OCI-M2 (cell line): ENCODE measurements around the gene RASGRP4.
"Not testable (repeated sequence)": the region's sequence is repeated elsewhere in the genome, so short reads cannot be mapped to it uniquely, and the experiment has no call there.

Experiments
- DNase-seq: peaks from one replicate; lab custom pipeline; 2025; ENCODE audit not compliant: unreplicated experiment; lab: John Stamatoyannopoulos, UW

The RASGRP4 gene

DNA sequence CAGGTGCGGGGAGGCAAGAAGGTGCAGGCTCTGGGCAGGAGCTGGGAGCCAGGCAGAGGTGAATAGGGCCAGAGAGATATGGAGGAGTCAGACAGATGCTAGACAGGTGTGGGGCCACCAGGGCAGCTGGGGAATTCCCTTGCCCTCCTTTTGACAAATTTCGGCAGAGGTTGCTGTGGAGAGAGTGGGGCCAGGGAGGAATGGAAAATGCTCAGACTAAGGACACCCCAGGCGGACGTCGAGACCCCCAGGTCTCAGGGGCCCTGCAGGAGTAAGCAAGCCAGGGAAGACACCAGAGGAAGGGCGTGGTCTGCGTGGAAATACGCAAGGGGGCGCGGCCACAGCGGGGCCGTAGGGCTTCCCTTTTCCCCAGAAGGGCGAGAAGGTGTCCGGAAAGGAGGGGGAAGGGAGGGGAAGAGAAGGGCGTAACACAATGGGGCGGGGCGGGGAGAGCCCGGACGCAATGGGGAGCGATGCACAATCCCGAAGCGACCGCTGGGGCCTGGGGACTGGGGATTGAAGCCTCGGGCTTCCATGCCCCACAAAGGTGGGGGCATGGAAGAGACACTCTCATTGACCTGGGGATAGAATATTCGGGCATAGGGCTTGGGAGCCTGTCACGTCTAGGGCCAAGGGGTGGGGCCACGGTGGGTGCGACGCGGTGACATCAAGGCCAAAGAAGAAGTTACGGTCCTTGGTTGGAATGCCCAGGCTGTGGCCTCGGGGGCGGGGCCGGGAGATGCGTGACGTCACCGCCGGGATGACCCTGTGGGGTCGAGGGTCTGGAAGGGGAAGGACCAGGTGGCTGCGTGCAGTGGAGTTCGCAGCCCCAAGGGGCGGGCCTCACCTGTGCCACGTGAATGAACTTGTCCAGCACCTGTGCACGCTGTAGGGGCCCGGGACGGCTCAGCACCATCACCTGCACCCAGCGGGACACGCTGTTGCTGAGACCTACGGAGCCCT is 8.2 kb downstream of the RASGRP4 start:
- no peak for DNase-seq

DNA sequence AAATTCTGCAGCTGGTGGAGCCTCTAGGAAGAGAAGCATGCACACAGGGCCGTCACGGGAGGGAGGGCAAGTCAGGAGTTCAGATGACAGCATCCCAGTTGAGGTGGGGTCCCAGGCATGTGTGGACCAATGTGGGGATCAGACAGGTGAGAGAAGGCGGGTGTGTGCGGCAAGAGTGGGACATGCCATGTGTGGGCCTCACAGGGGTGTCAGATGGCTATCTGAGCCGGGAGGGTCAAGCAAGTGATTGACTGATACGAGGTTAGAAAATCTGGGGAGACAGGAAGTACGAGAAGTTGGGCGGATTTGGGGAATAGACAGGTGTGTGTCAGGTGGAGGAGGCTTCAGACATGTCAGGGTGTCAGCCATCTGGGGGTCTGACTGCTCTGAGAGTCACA is 8.9 kb downstream of the RASGRP4 start:
- no peak for DNase-seq

DNA sequence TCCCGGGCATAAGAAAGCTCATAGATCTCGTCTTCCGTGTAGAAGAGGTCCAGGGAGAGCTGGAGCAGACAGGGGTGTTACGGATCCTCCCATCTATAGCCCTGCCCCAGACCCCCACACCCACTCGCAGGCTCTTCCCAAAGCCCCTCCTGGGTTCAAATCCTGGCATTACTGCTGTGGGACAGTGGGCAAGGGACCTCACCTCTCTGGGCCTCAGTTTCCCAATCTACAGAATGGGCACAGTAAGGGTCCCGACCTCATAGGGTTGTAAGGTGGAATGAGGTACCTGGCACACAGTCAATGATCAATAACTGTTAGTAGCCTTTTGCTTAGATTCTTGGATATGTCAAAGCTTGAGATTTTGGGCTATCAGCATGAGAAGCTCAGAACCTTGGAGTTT is 12.6 kb downstream of the RASGRP4 start:
- no peak for DNase-seq

DNA sequence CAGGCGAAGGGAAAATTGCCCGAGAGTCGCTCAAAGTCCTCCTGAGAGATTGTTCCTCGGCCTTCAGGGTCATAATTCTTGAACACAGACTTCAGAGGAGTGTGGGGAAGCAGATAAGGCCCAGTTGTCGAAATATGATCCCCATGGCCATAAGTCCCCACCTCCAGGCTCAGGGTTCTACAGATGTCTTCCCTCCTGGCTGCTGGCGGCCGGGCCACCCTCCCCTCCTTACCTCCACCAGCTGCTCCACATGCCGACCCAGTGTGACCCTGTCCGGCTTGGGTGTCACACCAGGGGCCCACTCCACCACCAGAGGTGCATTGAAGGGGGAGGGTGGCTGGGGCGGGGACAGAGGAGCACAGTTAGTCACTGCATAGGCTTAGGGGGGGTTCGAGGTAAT is 13.1 kb downstream of the RASGRP4 start:
- peak; percentile 95 for DNase-seq

DNA sequence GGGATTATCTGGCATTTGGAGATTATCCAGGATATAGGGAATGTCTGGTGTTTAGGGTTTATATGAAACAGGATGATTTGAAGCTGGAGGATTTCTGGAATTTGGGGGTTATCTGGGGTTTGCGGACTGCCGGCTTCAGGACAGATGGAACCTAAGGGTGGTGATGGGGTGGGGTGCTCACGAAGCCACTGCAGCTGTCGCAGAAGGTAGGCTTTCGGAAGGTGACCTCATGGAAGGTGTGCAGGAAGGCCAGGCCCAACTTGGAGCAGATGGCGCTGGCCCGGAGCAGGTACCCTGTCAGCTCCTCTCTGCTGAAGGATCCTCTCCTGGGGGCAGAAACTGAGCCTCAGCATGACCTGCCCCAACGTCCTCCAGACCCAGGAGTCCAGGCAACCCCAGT is 13.5 kb downstream of the RASGRP4 start:
- DNase-seq, result no peak

DNA sequence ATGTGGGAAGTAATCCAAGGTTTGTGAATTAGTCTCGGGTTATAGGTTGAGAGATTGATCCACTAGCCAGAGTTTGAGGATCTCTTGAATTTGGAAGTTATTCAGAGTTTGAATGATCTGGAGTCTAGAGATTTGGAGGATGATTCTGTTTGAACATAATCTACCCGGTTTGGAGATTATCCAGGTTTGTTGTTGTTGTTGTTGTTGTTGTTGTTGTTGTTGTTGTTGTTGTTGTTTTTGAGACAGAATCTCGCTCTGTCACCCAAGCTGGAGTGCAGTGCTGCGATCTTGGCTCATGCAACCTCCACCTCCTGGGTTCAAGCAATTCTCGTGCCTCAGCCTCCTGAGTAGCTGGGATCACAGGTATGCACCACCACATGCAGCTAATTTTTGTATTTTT is 14.1 kb downstream of the RASGRP4 start:
- DNase-seq, result not testable (repeated sequence)

DNA sequence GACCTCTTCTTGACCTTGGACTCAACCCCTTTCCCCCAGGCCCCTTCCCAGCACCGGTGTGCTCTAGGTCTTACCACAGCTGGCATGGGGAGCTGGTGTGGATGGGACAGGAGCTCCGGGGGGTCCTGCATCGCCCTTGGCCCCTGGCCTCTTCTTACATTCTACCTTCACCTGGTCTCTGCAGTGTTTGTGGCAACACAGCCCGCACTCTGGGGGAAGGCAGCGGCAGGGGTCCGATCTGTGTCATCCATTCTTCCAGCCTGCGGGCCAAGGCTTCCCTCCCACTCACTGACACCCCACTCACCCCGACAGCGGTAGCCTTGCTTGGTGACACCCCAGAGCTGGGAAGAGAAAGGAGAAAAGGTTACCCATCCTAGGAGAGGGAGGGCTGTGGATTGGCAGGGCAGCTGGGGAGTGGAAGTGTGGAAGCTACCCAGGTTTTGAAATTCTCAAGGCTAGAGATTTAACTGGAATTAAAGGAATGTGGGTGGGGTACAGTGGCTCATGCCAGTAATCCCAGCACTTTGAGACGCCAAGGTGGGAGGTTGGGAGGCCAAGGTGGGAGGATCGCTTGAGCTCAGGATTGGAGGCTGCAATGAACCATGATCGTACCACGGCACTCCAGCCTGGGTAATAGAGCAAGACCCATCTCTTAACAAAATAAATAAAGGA is 14.8 kb downstream of the RASGRP4 start:
- no peak for DNase-seq

DNA sequence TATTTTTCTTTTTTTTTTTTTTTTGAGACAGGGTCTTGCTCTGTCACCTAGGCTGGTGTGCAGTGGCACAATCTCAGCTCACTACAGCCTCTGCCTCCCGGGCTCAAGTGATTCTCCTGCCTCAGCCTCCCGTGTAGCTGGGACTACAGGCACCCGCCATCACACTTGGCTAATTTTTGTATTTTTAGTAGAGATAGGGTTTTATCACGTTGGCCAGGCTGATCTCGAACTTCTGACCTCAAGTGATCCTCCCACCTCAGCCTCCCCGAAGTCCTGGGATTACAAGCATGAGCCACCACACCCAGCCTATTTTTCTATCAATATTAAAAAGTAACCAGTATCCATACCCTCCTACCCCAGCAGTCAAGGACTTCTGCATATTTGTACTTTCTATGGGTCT is 15.6 kb downstream of the RASGRP4 start:
- not testable (repeated sequence) for DNase-seq

DNA sequence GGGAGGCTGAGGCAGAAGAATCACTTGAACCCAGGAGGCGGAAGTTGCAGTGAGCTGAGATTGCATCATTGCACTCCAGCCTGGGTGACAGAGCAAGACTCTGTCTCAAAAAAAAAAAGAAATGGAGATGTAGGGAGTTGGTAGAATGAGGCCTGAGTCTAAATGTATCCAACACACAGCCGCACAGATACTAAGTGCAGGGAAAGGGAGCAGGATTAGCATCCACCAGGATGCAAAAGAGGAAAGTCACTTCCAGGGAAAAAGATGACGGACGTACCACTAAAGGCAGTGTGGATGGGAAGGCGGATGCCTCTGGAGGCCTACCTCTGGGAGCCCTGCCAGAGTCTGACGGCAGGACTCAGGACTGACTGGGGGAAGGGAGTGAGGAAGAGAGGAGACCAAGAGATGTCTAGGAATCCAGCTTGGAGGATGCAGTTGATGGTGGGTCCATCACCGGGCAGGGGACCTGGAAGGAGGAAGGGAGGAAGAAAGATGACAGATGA is 16.3 kb downstream of the RASGRP4 start:
- DNase-seq, result no peak

DNA sequence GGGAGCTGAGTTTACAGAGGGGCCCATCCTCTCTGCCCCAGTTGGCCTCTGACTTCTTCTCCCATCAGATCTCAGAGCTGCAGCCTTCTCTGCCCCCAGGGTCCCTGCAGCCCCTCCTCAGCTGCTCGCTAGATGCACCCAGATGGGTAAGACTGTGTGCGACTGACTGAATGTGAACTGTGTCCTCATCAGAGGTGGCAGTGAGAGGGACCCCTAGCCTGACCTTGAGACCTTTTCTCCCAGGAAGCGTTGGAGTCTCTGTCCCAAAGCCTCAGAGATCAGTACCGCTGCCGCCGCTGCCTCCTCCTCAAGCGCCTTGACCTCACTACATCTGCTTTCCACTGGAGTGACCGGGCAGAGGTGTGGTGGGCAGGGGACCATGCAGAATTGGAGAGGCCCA is 20.7 kb downstream of the RASGRP4 start:
- DNase-seq, result no peak

DNA sequence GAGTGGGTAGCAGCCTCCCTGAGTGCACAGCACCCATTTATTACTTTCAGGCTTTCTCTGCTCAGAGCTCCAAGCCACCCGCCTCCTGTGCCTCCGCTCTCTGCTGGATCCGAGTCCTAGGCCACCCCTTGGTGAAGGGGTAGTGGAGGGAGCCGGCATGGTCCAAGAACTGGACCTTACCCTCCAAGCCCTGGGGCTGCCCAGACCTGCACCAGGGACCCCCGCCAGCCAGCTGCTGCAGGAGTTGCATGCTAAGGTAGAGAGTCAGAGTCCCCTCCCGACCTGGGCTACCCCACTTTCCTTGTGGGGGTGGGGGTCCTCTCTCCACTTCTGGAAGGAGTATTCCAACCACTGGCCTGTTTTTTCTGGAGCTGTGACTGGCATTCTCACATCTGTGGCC is 21.2 kb downstream of the RASGRP4 start:
- no peak for DNase-seq

DNA sequence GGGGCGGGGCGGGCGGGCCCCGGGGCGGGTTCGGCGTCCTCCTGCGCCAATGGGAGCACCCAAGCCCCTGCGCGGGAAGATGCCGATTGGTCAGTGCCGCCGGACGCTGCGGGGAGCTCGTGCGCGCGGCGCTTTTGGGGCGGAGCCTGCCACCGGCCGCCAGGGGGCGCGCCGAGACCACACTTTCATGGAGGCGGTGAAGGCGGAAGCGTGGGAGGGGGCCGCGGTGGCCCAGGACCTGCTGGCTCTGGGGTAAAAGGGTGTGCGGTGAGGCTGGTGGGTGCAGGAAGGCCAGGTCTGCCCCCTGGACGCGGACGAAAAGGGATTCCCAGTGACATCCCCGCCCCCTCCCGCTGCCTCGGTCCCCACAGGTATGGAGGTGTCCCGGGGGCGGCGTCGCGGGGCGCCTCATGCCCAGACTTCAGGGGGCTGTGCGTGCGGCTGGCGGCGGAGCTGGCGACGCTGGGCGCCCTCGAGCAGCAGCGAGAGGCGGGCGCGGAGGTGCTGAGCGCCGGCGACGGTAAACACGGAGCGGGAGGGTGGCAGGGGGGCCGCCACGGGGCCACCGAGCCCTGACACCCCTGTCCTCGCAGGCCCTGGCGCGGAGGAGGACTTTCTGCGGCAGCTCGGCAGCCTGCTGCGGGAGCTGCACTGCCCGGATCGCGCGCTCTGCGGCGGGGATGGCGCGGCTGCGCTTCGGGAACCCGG is 22.9 kb downstream of the RASGRP4 start, which contains the start of gene FAM98C:
TSS of gene FAM98C (plus strand) at position 127 of the 708 bp plus-strand sequence. CDS start at position 188, 61 bp downstream.
- peak; percentile 95 for DNase-seq

DNA sequence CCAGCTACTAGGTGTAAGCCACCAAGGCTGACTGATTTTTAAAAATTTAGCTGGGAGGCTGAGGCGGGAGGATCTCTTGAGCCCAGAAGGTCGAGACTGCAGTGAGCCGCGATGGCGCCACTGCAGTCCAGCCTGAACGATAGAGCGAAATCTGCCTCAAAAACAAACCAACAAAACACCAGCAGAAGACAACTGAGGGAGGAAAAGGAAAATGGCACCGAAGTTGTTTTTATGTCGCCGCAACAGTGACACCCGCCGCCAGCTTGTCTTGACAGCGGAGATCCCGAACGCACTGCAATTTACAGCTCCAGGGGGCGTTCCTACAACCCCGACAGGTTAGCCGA is 23.4 kb downstream of the RASGRP4 start:
- DNase-seq, result no peak

DNA sequence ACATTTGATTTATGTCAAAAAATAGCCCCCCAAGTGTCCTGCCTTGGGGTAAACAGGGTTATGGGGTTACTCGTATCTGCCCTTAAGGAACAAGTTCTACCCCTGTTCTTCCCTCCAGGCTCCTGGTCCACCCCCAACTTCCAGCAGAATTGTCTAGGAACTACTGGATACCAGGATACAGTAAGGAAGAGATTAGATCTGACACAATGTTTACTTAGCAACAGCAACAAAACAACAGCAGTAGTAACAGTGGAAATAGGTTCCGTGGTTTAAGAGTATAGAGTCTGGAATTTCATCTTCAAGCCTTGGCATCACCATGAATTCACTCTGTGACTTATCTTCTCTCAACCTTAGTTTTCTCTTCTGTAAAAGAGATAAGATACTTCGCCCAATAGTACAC is 24.9 kb downstream of the RASGRP4 start:
- DNase-seq, result no peak

DNA sequence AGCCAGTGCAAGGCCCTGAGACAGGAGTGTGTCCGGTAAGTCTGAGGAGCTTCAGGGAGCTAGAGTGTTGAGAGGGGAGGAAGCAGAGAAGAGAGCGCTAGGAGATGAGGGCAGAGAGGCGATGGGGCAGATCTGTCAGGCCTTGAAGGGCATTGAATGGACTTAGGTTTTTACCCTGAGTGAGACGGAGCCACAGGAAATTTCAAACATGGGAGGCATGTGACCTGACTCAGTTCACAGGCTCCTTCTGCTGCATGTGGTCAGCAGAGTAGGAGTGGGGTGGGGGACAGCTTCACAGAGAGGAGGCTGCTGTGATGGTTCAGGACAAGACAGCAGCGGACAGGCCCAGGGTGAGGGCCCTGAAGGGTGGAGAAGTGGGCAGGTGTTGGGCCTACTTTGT is 25.7 kb downstream of the RASGRP4 start:
- no peak for DNase-seq

DNA sequence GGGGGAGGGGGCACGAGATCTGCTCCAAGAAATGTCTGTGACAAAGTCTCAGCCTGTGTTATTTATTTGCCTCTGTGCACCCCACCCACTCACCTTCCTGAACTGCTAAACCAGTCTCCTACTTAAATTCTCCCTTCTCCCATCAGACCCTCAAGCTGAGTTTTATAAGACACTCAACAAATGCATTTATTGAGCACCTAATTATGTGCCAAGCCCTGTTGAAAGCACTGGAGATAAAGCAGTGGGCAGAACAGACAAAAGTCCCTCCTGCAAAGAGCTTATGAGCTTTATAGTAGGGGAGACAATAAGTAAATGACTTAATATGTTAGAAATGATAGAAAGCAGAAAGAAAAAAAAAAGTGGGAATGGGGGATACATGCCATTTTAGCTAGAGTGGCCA is 26.5 kb downstream of the RASGRP4 start:
- DNase-seq, result no peak

DNA sequence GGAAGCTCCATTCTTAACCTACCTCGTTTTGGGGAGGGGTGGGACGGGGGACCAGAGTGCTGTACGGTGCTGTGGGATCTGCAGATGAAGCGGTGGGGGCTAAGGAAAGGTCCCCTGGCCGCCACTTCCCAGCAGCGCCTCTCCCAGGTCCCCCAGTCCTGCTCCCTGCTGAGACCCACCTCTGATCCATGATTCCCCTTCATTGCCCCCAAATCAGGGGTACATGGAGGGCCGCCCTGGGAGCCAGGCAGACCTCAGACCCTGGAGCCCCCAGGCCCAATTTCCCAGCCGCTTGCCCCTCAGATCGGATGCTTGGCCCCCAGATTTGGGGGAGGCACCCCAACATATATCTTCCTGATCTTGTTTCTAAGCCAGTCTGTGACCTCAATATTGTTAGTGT is 26.9 kb downstream of the RASGRP4 start:
- no peak for DNase-seq

DNA sequence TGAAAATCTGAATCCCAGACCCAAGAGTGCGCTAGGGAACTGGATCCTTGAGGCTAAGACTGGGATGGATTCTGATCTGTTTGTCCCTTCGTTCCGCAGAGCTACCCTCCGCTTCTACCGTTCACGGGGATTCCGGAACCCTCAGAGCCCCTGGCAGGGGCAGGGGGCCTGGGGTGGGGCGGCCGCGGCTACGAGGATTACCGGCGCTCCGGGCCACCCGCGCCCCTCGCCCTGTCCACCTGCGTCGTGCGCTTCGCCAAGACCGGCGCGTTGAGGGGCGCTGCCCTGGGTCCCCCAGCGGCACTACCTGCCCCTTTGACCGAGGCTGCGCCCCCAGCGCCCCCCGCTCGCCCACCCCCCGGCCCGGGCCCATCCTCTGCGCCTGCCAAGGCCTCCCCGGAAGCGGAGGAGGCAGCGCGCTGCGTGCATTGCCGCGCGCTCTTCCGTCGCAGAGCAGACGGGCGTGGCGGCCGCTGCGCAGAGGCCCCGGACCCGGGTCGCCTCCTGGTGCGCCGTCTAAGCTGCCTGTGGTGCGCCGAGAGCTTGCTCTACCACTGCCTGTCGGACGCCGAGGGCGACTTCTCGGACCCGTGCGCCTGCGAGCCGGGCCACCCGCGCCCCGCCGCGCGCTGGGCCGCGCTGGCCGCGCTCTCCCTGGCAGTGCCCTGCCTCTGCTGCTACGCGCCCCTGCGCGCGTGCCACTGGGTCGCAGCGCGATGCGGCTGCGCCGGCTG is 30.5 kb downstream of the RASGRP4 start:
- no peak for DNase-seq

DNA sequence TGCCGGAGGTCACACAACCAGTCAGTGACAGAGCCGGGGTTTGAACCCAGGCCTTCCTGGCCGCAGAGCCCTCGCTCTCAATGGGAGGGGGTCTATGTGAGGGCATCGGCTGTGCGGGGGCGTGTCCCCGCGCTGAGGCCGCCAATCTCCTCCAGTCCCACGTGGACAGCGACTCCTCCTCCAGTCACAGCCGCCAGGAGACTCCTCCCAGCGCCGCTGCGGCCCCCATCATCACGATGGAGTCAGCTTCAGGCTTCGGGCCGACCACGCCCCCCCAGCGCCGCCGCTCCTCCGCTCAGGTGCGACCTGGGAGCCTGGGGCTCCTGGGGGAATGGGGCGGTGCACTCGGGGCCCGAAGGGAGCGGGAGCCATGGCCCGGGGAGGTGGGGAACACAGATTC is 31.5 kb downstream of the RASGRP4 start:
- DNase-seq, result no peak

DNA sequence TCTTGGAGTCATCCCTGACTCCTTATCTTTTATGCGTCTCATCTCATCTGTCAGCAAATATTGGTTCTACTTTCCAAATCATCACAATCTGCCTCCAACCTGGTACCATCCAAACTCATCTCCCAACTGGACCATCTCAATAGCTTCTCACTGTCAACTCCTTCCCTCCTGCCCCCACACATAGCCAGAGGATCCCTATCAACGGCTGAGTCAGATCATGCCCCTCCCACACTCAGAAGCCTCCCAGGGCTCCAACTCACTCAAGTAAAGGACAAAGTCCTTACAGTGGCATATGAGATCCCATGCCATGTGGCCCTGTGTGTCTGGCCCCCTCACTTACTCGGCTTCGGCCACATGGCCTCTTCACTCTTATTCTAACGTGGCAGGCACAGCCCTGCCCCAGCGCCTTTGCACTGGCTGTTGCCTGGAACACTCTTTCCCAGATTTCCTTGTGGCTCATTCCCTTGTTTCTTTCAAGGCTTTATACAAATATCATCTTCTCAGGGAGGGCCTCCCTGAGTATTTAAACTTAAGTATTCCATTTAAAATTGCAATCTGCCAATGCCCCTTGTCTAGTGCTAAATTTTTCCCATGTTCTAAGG is 33.2 kb downstream of the RASGRP4 start:
- peak; percentile 66 for DNase-seq
